ENCODE results near the gene PRKN.

DNA sequence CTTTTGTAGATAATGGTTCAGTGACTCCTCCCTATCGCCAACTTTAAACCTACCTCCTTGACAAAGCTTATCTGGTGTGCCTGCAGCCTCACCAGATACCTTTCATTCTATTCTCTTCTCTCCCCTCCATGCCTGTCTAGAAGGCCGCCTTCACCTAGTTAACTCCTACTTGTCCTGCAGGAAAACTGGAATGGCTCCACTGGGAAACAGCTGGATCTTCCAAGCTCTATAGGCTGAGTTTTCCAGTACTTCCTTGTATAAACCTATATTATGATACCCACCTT lies 6.2 kb downstream of the PRKN start:
- TF ChIP-seq, protein P1, sequence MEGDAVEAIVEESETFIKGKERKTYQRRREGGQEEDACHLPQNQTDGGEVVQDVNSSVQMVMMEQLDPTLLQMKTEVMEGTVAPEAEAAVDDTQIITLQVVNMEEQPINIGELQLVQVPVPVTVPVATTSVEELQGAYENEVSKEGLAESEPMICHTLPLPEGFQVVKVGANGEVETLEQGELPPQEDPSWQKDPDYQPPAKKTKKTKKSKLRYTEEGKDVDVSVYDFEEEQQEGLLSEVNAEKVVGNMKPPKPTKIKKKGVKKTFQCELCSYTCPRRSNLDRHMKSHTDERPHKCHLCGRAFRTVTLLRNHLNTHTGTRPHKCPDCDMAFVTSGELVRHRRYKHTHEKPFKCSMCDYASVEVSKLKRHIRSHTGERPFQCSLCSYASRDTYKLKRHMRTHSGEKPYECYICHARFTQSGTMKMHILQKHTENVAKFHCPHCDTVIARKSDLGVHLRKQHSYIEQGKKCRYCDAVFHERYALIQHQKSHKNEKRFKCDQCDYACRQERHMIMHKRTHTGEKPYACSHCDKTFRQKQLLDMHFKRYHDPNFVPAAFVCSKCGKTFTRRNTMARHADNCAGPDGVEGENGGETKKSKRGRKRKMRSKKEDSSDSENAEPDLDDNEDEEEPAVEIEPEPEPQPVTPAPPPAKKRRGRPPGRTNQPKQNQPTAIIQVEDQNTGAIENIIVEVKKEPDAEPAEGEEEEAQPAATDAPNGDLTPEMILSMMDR (IDR thresholded peaks at IDR 0.05; ENCODE audit: low read depth, low read length): no peak
- no peak for TF ChIP-seq EZH2phosphoT487 (IDR thresholded peaks at IDR 0.05; ENCODE audit: low read depth)

Data from OCI-LY3 (cell line).